HL-60 (cell line): ENCODE data around the gene PARD3.

Source experiments
- DNase-seq, 2 experiments: peaks; one replicate each; pipeline ENCODE4 v3.0.0-alpha.2; 2010 to 2020; ENCODE audit warnings: low read depth in 1 of 2, low spot score in 1 of 2
- H3K27ac ChIP-seq: fragments of 250-450 bp; sonication (Bioruptor Pico); replicated peaks from 2 replicates; pipeline ENCODE4 v1.5.1; 2020; ENCODE audit warnings: mild to moderate bottlenecking, moderate library complexity
- H3K27me3 ChIP-seq: fragments of 250-450 bp; sonication (Bioruptor Pico); 2 replicates; pipeline ENCODE4 v1.5.1; 2021; ENCODE audit warnings: mild to moderate bottlenecking, moderate library complexity; ENCODE audit not compliant: insufficient read depth, poor library complexity, severe bottlenecking
- H3K4me3 ChIP-seq: replicated peaks from 2 replicates; pipeline ENCODE4 v1.5.1; 2011; ENCODE audit warnings: mild to moderate bottlenecking, control low read depth, low read length; ENCODE audit not compliant: insufficient read depth
- GABPA ChIP-seq: IDR thresholded peaks from 2 replicates; pipeline ENCODE4 v1.6.1; 2012; ENCODE audit warnings: low read depth
- POLR2AphosphoS5 ChIP-seq: IDR thresholded peaks from 2 replicates; pipeline ENCODE4 v1.6.1; 2012; ENCODE audit warnings: low read depth
- SPI1 ChIP-seq: IDR thresholded peaks from 2 replicates; pipeline ENCODE4 v1.6.1; 2012; ENCODE audit warnings: low read depth, mild to moderate bottlenecking, borderline replicate concordance
- TF ChIP-seq, protein P1 (sequence below): IDR thresholded peaks from 2 replicates; pipeline ENCODE4 v1.6.1; 2012; ENCODE audit warnings: low read depth; ENCODE audit not compliant: insufficient replicate concordance
- TF ChIP-seq, protein P2 (sequence below): IDR thresholded peaks from one replicate; pipeline ENCODE4 v1.5.1; 2011; ENCODE audit warnings: low read length, control low read depth, inconsistent platforms; ENCODE audit not compliant: insufficient read depth

PARD3 gene

DNA sequence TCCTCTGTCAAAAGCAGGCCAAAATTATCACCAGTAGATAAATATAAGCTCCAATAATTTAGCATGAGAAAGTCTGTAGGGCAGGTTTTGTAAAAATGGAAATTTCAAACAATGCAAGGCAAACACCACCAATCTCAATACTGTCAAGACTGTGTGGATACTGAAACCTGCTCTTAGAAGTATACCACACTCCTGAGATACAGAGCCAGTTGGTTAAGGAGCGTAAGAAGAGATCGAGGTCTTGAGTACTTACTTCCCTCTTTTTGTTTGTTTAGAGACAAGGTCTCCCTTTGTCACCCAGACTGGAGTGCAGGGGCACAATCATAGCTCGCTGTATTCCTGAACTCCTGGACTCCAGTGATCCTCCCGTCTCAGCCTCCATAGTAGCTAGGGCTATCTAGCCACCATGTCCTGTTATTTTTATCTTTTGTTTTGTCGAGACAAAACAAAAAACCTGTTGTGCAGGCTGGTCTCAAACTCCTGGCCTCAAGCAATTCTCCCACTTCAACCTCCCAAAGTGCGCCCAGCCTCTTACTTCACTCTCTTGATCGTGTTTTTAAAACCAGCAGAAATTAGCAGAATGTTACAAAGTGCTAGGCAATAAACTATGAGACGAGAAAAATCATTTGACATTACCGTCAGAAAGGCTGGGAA, 205.7 kb downstream of the PARD3 start:
- no peak for DNase-seq
- H3K27ac ChIP-seq: no peak overlapping the region
- no peak overlapping the region for H3K4me3 ChIP-seq
- H3K27me3 ChIP-seq: no peaks in the 10 kb centered on the region
- TF ChIP-seq SPI1 (no peak), POLR2AphosphoS5 (no peak), GABPA (no peak)
- TF ChIP-seq, protein P1, sequence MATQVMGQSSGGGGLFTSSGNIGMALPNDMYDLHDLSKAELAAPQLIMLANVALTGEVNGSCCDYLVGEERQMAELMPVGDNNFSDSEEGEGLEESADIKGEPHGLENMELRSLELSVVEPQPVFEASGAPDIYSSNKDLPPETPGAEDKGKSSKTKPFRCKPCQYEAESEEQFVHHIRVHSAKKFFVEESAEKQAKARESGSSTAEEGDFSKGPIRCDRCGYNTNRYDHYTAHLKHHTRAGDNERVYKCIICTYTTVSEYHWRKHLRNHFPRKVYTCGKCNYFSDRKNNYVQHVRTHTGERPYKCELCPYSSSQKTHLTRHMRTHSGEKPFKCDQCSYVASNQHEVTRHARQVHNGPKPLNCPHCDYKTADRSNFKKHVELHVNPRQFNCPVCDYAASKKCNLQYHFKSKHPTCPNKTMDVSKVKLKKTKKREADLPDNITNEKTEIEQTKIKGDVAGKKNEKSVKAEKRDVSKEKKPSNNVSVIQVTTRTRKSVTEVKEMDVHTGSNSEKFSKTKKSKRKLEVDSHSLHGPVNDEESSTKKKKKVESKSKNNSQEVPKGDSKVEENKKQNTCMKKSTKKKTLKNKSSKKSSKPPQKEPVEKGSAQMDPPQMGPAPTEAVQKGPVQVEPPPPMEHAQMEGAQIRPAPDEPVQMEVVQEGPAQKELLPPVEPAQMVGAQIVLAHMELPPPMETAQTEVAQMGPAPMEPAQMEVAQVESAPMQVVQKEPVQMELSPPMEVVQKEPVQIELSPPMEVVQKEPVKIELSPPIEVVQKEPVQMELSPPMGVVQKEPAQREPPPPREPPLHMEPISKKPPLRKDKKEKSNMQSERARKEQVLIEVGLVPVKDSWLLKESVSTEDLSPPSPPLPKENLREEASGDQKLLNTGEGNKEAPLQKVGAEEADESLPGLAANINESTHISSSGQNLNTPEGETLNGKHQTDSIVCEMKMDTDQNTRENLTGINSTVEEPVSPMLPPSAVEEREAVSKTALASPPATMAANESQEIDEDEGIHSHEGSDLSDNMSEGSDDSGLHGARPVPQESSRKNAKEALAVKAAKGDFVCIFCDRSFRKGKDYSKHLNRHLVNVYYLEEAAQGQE: no peak
- TF ChIP-seq, protein P2, sequence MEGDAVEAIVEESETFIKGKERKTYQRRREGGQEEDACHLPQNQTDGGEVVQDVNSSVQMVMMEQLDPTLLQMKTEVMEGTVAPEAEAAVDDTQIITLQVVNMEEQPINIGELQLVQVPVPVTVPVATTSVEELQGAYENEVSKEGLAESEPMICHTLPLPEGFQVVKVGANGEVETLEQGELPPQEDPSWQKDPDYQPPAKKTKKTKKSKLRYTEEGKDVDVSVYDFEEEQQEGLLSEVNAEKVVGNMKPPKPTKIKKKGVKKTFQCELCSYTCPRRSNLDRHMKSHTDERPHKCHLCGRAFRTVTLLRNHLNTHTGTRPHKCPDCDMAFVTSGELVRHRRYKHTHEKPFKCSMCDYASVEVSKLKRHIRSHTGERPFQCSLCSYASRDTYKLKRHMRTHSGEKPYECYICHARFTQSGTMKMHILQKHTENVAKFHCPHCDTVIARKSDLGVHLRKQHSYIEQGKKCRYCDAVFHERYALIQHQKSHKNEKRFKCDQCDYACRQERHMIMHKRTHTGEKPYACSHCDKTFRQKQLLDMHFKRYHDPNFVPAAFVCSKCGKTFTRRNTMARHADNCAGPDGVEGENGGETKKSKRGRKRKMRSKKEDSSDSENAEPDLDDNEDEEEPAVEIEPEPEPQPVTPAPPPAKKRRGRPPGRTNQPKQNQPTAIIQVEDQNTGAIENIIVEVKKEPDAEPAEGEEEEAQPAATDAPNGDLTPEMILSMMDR: no peak

- no peak for DNase-seq
- H3K27me3 ChIP-seq: no peaks in the 10 kb centered on the region
- TF ChIP-seq, protein P1: no peak
- TF ChIP-seq, protein P2: no peak
- no peak for TF ChIP-seq GABPA
- no peak for TF ChIP-seq POLR2AphosphoS5
- no peak for TF ChIP-seq SPI1
- no peak overlapping the region for H3K4me3 ChIP-seq
- no peak overlapping the region for H3K27ac ChIP-seq
Observed at GRCh38 chr10:34607894-34608293, 207.2 kb downstream of the PARD3 start.

DNA sequence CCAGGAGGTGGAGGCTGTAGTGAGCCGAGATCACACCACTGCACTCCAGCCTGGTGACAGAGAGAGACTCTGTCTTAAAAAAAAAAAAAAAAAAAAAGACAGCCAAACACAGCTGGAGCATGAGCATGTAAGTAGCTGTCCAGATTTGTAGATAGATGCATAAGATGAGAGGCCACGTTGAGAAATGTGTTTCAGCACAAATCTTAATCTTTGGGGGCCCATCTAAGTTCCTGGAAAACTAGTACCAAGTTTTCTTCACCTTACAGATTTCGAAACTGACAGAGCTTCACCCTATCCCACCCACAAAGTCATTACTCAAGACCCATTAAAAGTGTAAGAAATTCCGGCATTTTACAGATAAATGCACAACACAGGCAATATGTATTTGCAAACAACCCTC, 208.2 kb downstream of the PARD3 start:
- TF ChIP-seq, protein P1: no peak
- TF ChIP-seq GABPA (no peak), POLR2AphosphoS5 (no peak), SPI1 (no peak)
- TF ChIP-seq, protein P2: no peak
- Histone ChIP-seq H3K27me3 (no peaks in the 10 kb centered on the region), H3K4me3 (no peak overlapping the region), H3K27ac (no peak overlapping the region)
- no peak for DNase-seq
